GM12878 (cell line): ENCODE data around the gene RSKR. TPM values are rescaled to one million over a fixed set of nuclear protein-coding genes. Genes with fewer than 3 reads are reported as not detected.

Experiments used
- BCL11A ChIP-seq: IDR thresholded peaks from 2 replicates; pipeline ENCODE4 v1.6.1; 2011; ENCODE audit warnings: low read depth, low read length
- CREB1 ChIP-seq: IDR thresholded peaks from 2 replicates; pipeline ENCODE4 v1.6.1; 2012; ENCODE audit warnings: low read depth, mild to moderate bottlenecking, inconsistent platforms
- E2F4 ChIP-seq: IDR thresholded peaks from 2 replicates; pipeline ENCODE4 v1.6.1; 2012; ENCODE audit warnings: low read depth, low read length, improper control_type of control experiment
- ETV6 ChIP-seq, 2 experiments: fragments of 450-650 bp in 1 of 2; IDR thresholded peaks in 1 of 2; conservative IDR thresholded peaks in 1 of 2; 2 replicates each; pipeline ENCODE4 v1.6.1; 2014; ENCODE audit warnings: antibody characterized with exemption in 1 of 2, borderline replicate concordance in 1 of 2, low read depth in 1 of 2, mild to moderate bottlenecking in 1 of 2, moderate library complexity in 1 of 2
- IRF4 ChIP-seq: IDR thresholded peaks from 2 replicates; pipeline ENCODE4 v1.6.1; 2011; ENCODE audit warnings: low read depth, low read length
- MLLT1 ChIP-seq: fragments of 450-650 bp; IDR thresholded peaks from 2 replicates; pipeline ENCODE4 v1.6.1; 2016; ENCODE audit warnings: mild to moderate bottlenecking
- MTA3 ChIP-seq: IDR thresholded peaks from 2 replicates; pipeline ENCODE4 v1.6.1; 2012; ENCODE audit warnings: low read length, inconsistent platforms, borderline replicate concordance
- PAX8 ChIP-seq: fragments of 450-650 bp; IDR thresholded peaks from 2 replicates; pipeline ENCODE4 v1.6.1; 2017; ENCODE audit warnings: mild to moderate bottlenecking, moderate library complexity
- POLR2AphosphoS2 ChIP-seq: IDR thresholded peaks from 2 replicates; pipeline ENCODE4 v1.6.1; 2011; ENCODE audit warnings: low read depth, mild to moderate bottlenecking, low read length, improper control_type of control experiment, moderate library complexity
- SMARCA5 ChIP-seq: fragments of 450-650 bp; IDR thresholded peaks from 2 replicates; pipeline ENCODE4 v1.6.1; 2017; ENCODE audit warnings: mild to moderate bottlenecking
- TCF12 ChIP-seq: IDR thresholded peaks from 2 replicates; pipeline ENCODE4 v1.6.1; 2011; ENCODE audit warnings: low read depth, mild to moderate bottlenecking, low read length
- TCF3 ChIP-seq: IDR thresholded peaks from 2 replicates; pipeline ENCODE4 v1.6.1; 2012; ENCODE audit warnings: low read depth, mild to moderate bottlenecking, low read length, borderline replicate concordance; ENCODE audit not compliant: insufficient read depth
- WRNIP1 ChIP-seq: IDR thresholded peaks from 2 replicates; pipeline ENCODE4 v1.6.1; 2011; ENCODE audit warnings: low read depth, low read length, improper control_type of control experiment, borderline replicate concordance
- ZNF592 ChIP-seq: fragments of 450-650 bp; IDR thresholded peaks from 2 replicates; pipeline ENCODE4 v1.6.1; 2017; ENCODE audit warnings: mild to moderate bottlenecking, moderate library complexity
- polyA plus RNA-seq, 11 experiments: library from polyadenylated mRNA; depleted of rRNA in 4 of 11; unstranded in 6 of 11; stranded (reverse) in 5 of 11; fragments of >200 nt; fragmentation: Nextera tagmentation in 4 of 11; fragmentation: Illumina TruSeq in 1 of 11; extraction: Ambion mirVana in 4 of 11; extraction: Trizol in 1 of 11; gene quantifications; 1 replicate in 1 of 11; 2 replicates in 10 of 11; pipeline versions ENCODE4 v1.2.1 to v1.2.3, GENCODE V29; 2011 to 2016; ENCODE audit warnings: inconsistent platforms in 2 of 11, missing spikeins in 2 of 11, low read depth in 1 of 11
- total RNA-seq, 4 experiments: library from RNA; depleted of rRNA in 3 of 4; stranded (reverse); fragments of >200 nt in 3 of 4; fragmentation: Illumina TruSeq in 1 of 4; extraction: Trizol in 1 of 4; gene quantifications; 2 replicates each; pipeline versions ENCODE4 v1.2.1 to v1.2.3, GENCODE V29; 2013 to 2021
- TF ChIP-seq, protein P1 (sequence below): fragments of 450-650 bp; IDR thresholded peaks from 2 replicates; pipeline ENCODE4 v1.6.1; 2017; ENCODE audit warnings: antibody characterized with exemption, mild to moderate bottlenecking, moderate library complexity
- TF ChIP-seq, protein P2 (sequence below): fragments of 450-650 bp; IDR thresholded peaks from 2 replicates; pipeline ENCODE4 v1.6.1; 2017; ENCODE audit warnings: mild to moderate bottlenecking, moderate library complexity

RSKR gene
- total and polyA plus RNA-seq, 10 of the 15 experiments (the other 5 are each of a cell fraction or from before 2014, with no cell fraction given) = 0.52 to 22.4 (median 8.7) TPM

DNA sequence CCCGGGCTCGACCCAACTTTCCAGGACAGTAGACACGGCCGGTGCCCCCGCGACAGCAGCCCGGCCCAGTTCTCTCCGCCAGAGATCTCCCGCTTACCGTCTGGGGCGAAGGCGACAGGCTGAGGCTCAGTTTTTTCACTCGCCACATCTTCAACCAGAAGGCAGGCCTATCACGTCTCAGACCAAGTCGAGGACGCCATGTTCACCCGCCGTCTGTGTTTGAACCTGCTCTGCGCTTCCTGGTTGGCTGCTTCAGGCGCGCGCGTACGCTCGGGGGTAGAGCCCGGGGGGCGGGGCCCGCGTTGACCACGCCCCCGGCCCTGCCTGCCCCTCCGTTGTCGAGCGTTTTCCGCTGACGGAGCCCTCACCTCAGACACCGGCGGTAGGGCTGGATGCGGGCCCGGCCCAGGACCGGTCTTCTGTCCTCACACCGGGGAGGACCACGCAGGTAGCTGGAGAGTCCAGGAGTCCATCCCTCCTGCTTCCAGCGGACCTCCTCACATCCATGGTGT is 15.1 kb downstream of the RSKR start, which contains the start of gene SPAG5 (continued):
- TF ChIP-seq TCF3 (0 out of 2 replicates have a peak, but pooled peaks have one; percentile 3), IRF4 (no peak), MTA3 (no peak; the same call in 1 of the 2 replicates), ETV6 (conservative IDR thresholded peaks at IDR 0.05 in 1 of 2, IDR thresholded peaks at IDR 0.05 in 1 of 2; ENCODE audit: borderline replicate concordance in 1 of 2, low read depth in 1 of 2) (no peak), MLLT1 (no peak), CREB1 (peak; percentile 73), E2F4 (peak; percentile 99), ZNF592 (no peak), TCF12 (peak; percentile 32; the same call in 1 of the 2 replicates), PAX8 (no peak), BCL11A (no peak), SMARCA5 (no peak), POLR2AphosphoS2 (peak; percentile 57; the same call in 1 of the 2 replicates), WRNIP1 (no peak)
- TF ChIP-seq, protein P1, sequence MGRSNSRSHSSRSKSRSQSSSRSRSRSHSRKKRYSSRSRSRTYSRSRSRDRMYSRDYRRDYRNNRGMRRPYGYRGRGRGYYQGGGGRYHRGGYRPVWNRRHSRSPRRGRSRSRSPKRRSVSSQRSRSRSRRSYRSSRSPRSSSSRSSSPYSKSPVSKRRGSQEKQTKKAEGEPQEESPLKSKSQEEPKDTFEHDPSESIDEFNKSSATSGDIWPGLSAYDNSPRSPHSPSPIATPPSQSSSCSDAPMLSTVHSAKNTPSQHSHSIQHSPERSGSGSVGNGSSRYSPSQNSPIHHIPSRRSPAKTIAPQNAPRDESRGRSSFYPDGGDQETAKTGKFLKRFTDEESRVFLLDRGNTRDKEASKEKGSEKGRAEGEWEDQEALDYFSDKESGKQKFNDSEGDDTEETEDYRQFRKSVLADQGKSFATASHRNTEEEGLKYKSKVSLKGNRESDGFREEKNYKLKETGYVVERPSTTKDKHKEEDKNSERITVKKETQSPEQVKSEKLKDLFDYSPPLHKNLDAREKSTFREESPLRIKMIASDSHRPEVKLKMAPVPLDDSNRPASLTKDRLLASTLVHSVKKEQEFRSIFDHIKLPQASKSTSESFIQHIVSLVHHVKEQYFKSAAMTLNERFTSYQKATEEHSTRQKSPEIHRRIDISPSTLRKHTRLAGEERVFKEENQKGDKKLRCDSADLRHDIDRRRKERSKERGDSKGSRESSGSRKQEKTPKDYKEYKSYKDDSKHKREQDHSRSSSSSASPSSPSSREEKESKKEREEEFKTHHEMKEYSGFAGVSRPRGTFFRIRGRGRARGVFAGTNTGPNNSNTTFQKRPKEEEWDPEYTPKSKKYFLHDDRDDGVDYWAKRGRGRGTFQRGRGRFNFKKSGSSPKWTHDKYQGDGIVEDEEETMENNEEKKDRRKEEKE = no peak
- TF ChIP-seq, protein P2, sequence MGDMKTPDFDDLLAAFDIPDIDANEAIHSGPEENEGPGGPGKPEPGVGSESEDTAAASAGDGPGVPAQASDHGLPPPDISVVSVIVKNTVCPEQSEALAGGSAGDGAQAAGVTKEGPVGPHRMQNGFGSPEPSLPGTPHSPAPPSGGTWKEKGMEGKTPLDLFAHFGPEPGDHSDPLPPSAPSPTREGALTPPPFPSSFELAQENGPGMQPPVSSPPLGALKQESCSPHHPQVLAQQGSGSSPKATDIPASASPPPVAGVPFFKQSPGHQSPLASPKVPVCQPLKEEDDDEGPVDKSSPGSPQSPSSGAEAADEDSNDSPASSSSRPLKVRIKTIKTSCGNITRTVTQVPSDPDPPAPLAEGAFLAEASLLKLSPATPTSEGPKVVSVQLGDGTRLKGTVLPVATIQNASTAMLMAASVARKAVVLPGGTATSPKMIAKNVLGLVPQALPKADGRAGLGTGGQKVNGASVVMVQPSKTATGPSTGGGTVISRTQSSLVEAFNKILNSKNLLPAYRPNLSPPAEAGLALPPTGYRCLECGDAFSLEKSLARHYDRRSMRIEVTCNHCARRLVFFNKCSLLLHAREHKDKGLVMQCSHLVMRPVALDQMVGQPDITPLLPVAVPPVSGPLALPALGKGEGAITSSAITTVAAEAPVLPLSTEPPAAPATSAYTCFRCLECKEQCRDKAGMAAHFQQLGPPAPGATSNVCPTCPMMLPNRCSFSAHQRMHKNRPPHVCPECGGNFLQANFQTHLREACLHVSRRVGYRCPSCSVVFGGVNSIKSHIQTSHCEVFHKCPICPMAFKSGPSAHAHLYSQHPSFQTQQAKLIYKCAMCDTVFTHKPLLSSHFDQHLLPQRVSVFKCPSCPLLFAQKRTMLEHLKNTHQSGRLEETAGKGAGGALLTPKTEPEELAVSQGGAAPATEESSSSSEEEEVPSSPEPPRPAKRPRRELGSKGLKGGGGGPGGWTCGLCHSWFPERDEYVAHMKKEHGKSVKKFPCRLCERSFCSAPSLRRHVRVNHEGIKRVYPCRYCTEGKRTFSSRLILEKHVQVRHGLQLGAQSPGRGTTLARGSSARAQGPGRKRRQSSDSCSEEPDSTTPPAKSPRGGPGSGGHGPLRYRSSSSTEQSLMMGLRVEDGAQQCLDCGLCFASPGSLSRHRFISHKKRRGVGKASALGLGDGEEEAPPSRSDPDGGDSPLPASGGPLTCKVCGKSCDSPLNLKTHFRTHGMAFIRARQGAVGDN = peak; percentile 39; the same call in 1 of the 2 replicates
